HCT116 (cell line): Measurements from ENCODE around the gene TUBGCP5. TPM values are rescaled to one million over a fixed set of nuclear protein-coding genes. Genes with fewer than 3 reads are reported as not detected.

Experiments used
- ATAC-seq: fragments of 200-7000 bp; cut with Tn5 transposase; 2 replicates; pipeline ENCODE4 v1.9.1; 2020; ENCODE audit warnings: mild to moderate bottlenecking, moderate library complexity
- Bru-seq: library from RNA; stranded (reverse); fragments of 400-500 nt; gene quantifications from one replicate; lab custom pipeline; 2021; lab: Mats Ljungman, UMichigan
- BruChase-seq, 2 experiments: library from RNA; stranded (reverse); fragments of 400-500 nt; gene quantifications; one replicate each; lab custom pipeline; 2021; lab: Mats Ljungman, UMichigan
- BruUV-seq: library from RNA; stranded (reverse); fragments of 400-500 nt; replicated peaks from 2 replicates; lab custom pipeline; 2021; lab: Mats Ljungman, UMichigan
- CTCF ChIA-PET: fragments of 300-600 bp; sonication (Branson Sonifier 250); formaldehyde crosslinking; loops from one replicate; lab custom pipeline; 2021; ENCODE audit warnings: antibody characterized with exemption; lab: Charles Lee
- POLR2A ChIA-PET: fragments of 300-600, 350-600 bp; sonication (Branson Sonifier 250); formaldehyde crosslinking; loops from one replicate; lab custom pipeline; 2021; ENCODE audit warnings: antibody characterized with exemption; lab: Charles Lee
- RAD21 ChIA-PET, 2 experiments: fragments of 300-600 bp; sonication (Branson Sonifier 250); formaldehyde crosslinking; loops; one replicate each; lab custom pipeline; 2023; ENCODE audit warnings: low total read pairs in 2 of 2; ENCODE audit not compliant: uncharacterized antibody in 2 of 2, unreplicated experiment in 2 of 2, low non-redundant PET in 1 of 2; lab: Charles Lee
- DNase-seq: peaks from one replicate; pipeline ENCODE4 v3.0.0-alpha.2; 2010; ENCODE audit warnings: low read depth, low spot score
- H2AFZ ChIP-seq: fragments of 200-600 bp; shearing (Covaris generic), sonication (generic); 2 replicates; pipeline ENCODE4 v1.6.1; 2017; ENCODE audit warnings: low read depth, mixed run types, mixed read lengths, antibody characterized with exemption, low read length; ENCODE audit not compliant: poor library complexity, severe bottlenecking
- H3K27ac ChIP-seq: 2 replicates; pipeline ENCODE4 v1.5.1; 2012; ENCODE audit warnings: low read depth, low read length
- H3K27me3 ChIP-seq: fragments of 200-600 bp; sonication (generic); 2 replicates; pipeline ENCODE4 v1.6.1; 2016; ENCODE audit warnings: mixed run types, low read length, mixed read lengths; ENCODE audit not compliant: insufficient read depth
- H3K36me3 ChIP-seq, 2 experiments: fragments of 200-500 bp in 1 of 2; fragments of 200-600 bp in 1 of 2; sonication (Bioruptor generic) in 1 of 2; sonication (generic) in 1 of 2; 2 replicates each; pipeline versions ENCODE4 v1.5.1 to v1.6.1; 2014 to 2016; ENCODE audit warnings: low read length in 2 of 2, inconsistent platforms in 1 of 2, mixed read lengths in 1 of 2, mixed run types in 1 of 2; ENCODE audit not compliant: insufficient read depth in 2 of 2, control insufficient read depth in 1 of 2
- H3K4me1 ChIP-seq, 2 experiments: fragments of 200-600 bp in 1 of 2; sonication (generic) in 1 of 2; 2 replicates each; pipeline versions ENCODE4 v1.5.1 to v1.6.1; 2012 to 2017; ENCODE audit warnings: low read length in 2 of 2, inconsistent platforms in 1 of 2, mild to moderate bottlenecking in 1 of 2, mixed read lengths in 1 of 2, mixed run types in 1 of 2, moderate library complexity in 1 of 2; ENCODE audit not compliant: insufficient read depth in 2 of 2, control insufficient read depth in 1 of 2
- H3K4me2 ChIP-seq: fragments of 200-600 bp; sonication (generic); 2 replicates; pipeline ENCODE4 v1.6.1; 2017; ENCODE audit warnings: mixed run types, low read length, mixed read lengths
- H3K4me3 ChIP-seq, 2 experiments: fragments of 200-600 bp in 1 of 2; sonication (generic) in 1 of 2; replicated peaks in 1 of 2; 2 replicates each; pipeline ENCODE4 v1.5.1; 2011 to 2016; ENCODE audit warnings: low read length in 2 of 2, control low read depth in 1 of 2, low read depth in 1 of 2, mild to moderate bottlenecking in 1 of 2, mixed read lengths in 1 of 2, mixed run types in 1 of 2
- H3K79me2 ChIP-seq: fragments of 200-600 bp; sonication (generic); 2 replicates; pipeline ENCODE4 v1.6.1; 2017; ENCODE audit warnings: mild to moderate bottlenecking, mixed run types, low read length, moderate library complexity, mixed read lengths; ENCODE audit not compliant: insufficient read depth
- H3K9ac ChIP-seq: fragments of 200-600 bp; sonication (generic); 2 replicates; pipeline ENCODE4 v1.6.1; 2016; ENCODE audit warnings: low read length, mixed read lengths
- H3K9me2 ChIP-seq: fragments of 200-600 bp; sonication (generic), shearing (Covaris generic); 2 replicates; pipeline ENCODE4 v1.6.1; 2017; ENCODE audit warnings: mixed run types, mild to moderate bottlenecking, moderate library complexity; ENCODE audit not compliant: insufficient read depth
- H3K9me3 ChIP-seq, 2 experiments: fragments of 200-500 bp in 1 of 2; fragments of 200-600 bp in 1 of 2; sonication (Bioruptor generic) in 1 of 2; sonication (generic) in 1 of 2; 2 replicates each; pipeline ENCODE4 v1.6.1; 2014 to 2017; ENCODE audit warnings: low read length in 2 of 2, mixed read lengths in 2 of 2, inconsistent platforms in 1 of 2, low read depth in 1 of 2, mild to moderate bottlenecking in 1 of 2, mixed run types in 1 of 2, moderate library complexity in 1 of 2; ENCODE audit not compliant: control insufficient read depth in 1 of 2, insufficient read depth in 1 of 2
- H4K20me1 ChIP-seq: fragments of 200-600 bp; sonication (generic), shearing (Covaris generic); 2 replicates; pipeline ENCODE4 v1.6.1; 2017; ENCODE audit warnings: mixed run types, mild to moderate bottlenecking, moderate library complexity; ENCODE audit not compliant: insufficient read depth
- ATF3 ChIP-seq: IDR thresholded peaks from 2 replicates; pipeline ENCODE4 v1.6.1; 2012
- CEBPB ChIP-seq: IDR thresholded peaks from 2 replicates; pipeline ENCODE4 v1.6.1; 2012; ENCODE audit warnings: low read depth
- EGR1 ChIP-seq: IDR thresholded peaks from 2 replicates; pipeline ENCODE4 v1.6.1; 2012; ENCODE audit warnings: low read depth
- ELF1 ChIP-seq: IDR thresholded peaks from 2 replicates; pipeline ENCODE4 v1.6.1; 2012; ENCODE audit warnings: low read depth, borderline replicate concordance
- EZH2 ChIP-seq: fragments of 200-600 bp; sonication (generic); IDR thresholded peaks from 2 replicates; pipeline ENCODE4 v1.6.1; 2017; ENCODE audit warnings: antibody characterized with exemption, mixed run types
- EZH2phosphoT487 ChIP-seq: fragments of 200-600 bp; IDR thresholded peaks from 2 replicates; pipeline ENCODE4 v1.6.1; 2018; ENCODE audit warnings: antibody characterized with exemption, borderline replicate concordance
- FOSL1 ChIP-seq: IDR thresholded peaks from 2 replicates; pipeline ENCODE4 v1.6.1; 2012; ENCODE audit warnings: low read depth
- JUND ChIP-seq: IDR thresholded peaks from 2 replicates; pipeline ENCODE4 v1.6.1; 2012
- POLR2A ChIP-seq: IDR thresholded peaks from 2 replicates; pipeline ENCODE4 v1.7.0; 2011; ENCODE audit warnings: borderline replicate concordance; ENCODE audit not compliant: insufficient read depth, insufficient read length; ENCODE audit errors: extremely low read depth
- POLR2AphosphoS5 ChIP-seq: IDR thresholded peaks from 2 replicates; pipeline ENCODE4 v1.6.1; 2011; ENCODE audit warnings: mild to moderate bottlenecking, low read depth, low read length, moderate library complexity
- SIN3A ChIP-seq: IDR thresholded peaks from 2 replicates; pipeline ENCODE4 v1.6.1; 2012; ENCODE audit warnings: low read depth
- SP1 ChIP-seq: IDR thresholded peaks from 2 replicates; pipeline ENCODE4 v1.6.1; 2012; ENCODE audit warnings: low read depth
- SRF ChIP-seq: IDR thresholded peaks from 2 replicates; pipeline ENCODE4 v1.6.1; 2012; ENCODE audit warnings: low read depth
- TCF7L2 ChIP-seq: IDR thresholded peaks from 2 replicates; pipeline ENCODE4 v1.7.0; 2011; ENCODE audit warnings: borderline replicate concordance, inconsistent platforms; ENCODE audit not compliant: insufficient read depth, insufficient read length; ENCODE audit errors: extremely low read depth
- ZBTB33 ChIP-seq: IDR thresholded peaks from 2 replicates; pipeline ENCODE4 v1.6.1; 2011; ENCODE audit warnings: mild to moderate bottlenecking, low read length, moderate library complexity; ENCODE audit not compliant: insufficient replicate concordance; ENCODE audit errors: extremely low read depth
- ZNF274 ChIP-seq: fragments of 200-500 bp; sonication (Bioruptor generic); IDR thresholded peaks from 2 replicates; pipeline ENCODE4 v1.6.1; 2014; ENCODE audit warnings: mild to moderate bottlenecking, low read depth, low read length, inconsistent platforms
- intact Hi-C: fragments of 100-400 bp; cut with micrococcal nuclease; formaldehyde crosslinking; loops from 2 replicates; pipeline ENCODE4 v1.10.0; 2022
- long read RNA-seq: library from polyadenylated mRNA; unstranded; transcript quantifications from one replicate; pipeline ENCODE4 v2.0.0, GENCODE V29; 2021; ENCODE audit not compliant: unreplicated experiment
- polyA plus RNA-seq: library from polyadenylated mRNA; unstranded; fragments of >200 nt; gene quantifications from 2 replicates; pipeline ENCODE4 v1.2.1, GENCODE V29; 2012; ENCODE audit warnings: missing spikeins
- total RNA-seq: library from RNA; stranded (reverse); gene quantifications from one replicate; pipeline ENCODE4 v1.2.1, GENCODE V29; 2021; ENCODE audit not compliant: unreplicated experiment
- TF ChIP-seq, protein P1 (sequence below), 3 experiments: fragments of 200-600 bp in 1 of 3; sonication (generic) in 1 of 3; IDR thresholded peaks in 2 of 3; conservative IDR thresholded peaks in 1 of 3; 2 replicates each; pipeline ENCODE4 v1.5.1; 2012 to 2017; ENCODE audit warnings: low read depth in 2 of 3, low read length in 2 of 3, antibody characterized with exemption in 1 of 3, borderline replicate concordance in 1 of 3, control low read depth in 1 of 3, mild to moderate bottlenecking in 1 of 3, mixed read lengths in 1 of 3, mixed run types in 1 of 3, moderate library complexity in 1 of 3; ENCODE audit not compliant: insufficient read depth in 1 of 3
- TF ChIP-seq, protein P2 (sequence below): IDR thresholded peaks from 2 replicates; pipeline ENCODE4 v1.6.1; 2012

Gene TUBGCP5
- total RNA-seq: 17.9 TPM
- polyA plus RNA-seq: 8.3 and 12.8 TPM in 2 replicates
- percentile 76 among the genes with signal in this experiment for Bru-seq, nascent RNA
- percentile 70 among the genes with signal in this experiment for BruChase-seq, experiment 1, labeled RNA remaining after a 6-hour chase
- percentile 71 among the genes with signal in this experiment for BruChase-seq, experiment 2, labeled RNA remaining after a 2-hour chase
- long read RNA-seq, transcript TUBGCP5-205 (23 exons, 3,849 nt): major isoform, 9 of 38 reads
- long read RNA-seq, partial matches to known transcripts: 21 of 38 reads
- long read RNA-seq, other reads (novel, unspliced or antisense): 8 of 38 reads

DNA sequence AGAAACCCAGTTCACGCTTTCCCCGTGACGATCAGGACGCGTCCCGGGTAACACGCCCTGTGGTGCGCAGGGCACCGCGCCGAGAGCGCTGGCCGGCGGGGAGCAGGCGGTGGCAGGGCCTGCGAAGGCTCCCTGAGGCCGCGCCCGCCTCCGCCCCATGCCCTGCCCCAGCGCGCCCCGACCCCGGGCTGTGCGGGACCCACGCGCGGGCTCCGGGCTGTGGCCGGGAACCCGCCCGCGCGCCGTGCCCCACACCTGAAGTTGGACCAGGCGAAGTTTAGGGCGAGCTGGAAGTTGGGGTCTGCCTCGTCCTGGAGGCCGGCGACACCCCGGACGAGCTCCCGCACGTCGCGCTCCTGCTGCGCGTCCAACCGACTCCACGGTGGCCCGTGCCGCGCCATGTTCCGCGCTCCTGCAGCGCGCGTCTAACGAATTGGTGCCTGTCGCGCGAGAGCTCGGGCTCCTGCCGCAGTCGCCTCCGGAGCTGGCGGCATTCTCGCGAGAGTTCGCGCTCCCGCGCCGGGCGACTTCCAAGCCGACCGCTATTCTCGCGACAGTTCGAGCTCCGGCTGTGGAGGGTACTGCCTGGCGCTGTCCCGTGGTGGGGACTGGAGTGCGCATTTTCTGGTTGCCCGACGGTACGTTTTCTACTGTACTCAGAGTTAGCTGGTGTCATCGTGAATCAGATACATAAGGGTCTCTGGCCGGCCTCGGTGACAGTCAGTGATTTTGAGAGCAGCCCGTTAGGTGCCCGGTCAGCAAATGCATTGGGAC lies at the start of gene TUBGCP5:
Gene TUBGCP5, minus strand, starts transcription at position 427 of the 774 bp plus-strand sequence. Its CDS starts 26 bp downstream, at position 401.
- ATAC-seq: peak; percentile 96
- no TSS peak for BruUV-seq
- TF ChIP-seq SIN3A (peak; percentile 69), EZH2phosphoT487 (no peak), FOSL1 (no peak), SP1 (no peak; the same call in 1 of the 2 replicates), POLR2AphosphoS5 (peak; percentile 89), CEBPB (no peak), POLR2A (peak; percentile 96), ZBTB33 (peak; percentile 100), ZNF274 (no peak), ATF3 (no peak), SRF (no peak), TCF7L2 (peak; percentile 96), ELF1 (no peak), EZH2 (no peak), JUND (no peak), EGR1 (no peak)
- TF ChIP-seq, protein P1, sequence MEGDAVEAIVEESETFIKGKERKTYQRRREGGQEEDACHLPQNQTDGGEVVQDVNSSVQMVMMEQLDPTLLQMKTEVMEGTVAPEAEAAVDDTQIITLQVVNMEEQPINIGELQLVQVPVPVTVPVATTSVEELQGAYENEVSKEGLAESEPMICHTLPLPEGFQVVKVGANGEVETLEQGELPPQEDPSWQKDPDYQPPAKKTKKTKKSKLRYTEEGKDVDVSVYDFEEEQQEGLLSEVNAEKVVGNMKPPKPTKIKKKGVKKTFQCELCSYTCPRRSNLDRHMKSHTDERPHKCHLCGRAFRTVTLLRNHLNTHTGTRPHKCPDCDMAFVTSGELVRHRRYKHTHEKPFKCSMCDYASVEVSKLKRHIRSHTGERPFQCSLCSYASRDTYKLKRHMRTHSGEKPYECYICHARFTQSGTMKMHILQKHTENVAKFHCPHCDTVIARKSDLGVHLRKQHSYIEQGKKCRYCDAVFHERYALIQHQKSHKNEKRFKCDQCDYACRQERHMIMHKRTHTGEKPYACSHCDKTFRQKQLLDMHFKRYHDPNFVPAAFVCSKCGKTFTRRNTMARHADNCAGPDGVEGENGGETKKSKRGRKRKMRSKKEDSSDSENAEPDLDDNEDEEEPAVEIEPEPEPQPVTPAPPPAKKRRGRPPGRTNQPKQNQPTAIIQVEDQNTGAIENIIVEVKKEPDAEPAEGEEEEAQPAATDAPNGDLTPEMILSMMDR (IDR thresholded peaks at IDR 0.05 in 2 of 3, conservative IDR thresholded peaks at IDR 0.05 in 1 of 3; ENCODE audit: borderline replicate concordance in 1 of 3, insufficient read depth in 1 of 3, low read depth in 2 of 3, low read length in 2 of 3): peak in 2 of 3 experiments; percentile 27 to 31; a peak in 1 of 6 replicates
- TF ChIP-seq, protein P2, sequence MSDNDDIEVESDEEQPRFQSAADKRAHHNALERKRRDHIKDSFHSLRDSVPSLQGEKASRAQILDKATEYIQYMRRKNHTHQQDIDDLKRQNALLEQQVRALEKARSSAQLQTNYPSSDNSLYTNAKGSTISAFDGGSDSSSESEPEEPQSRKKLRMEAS: peak; percentile 80

More for the DNA sequence above, at the start of gene TUBGCP5:
- Histone ChIP-seq H3K9ac (peak within 1 kb of the TSS; percentile 75), H3K36me3 (peaks cover 5 to 8% of the 10 kb centered on the region in 2 experiments; a peak in 2 of 4 replicates), H4K20me1 (no peaks in the 10 kb centered on the region), H3K79me2 (peaks cover 21% of the 10 kb centered on the region), H3K27ac (peak within 1 kb of the TSS; percentile 89), H3K9me3 (no peaks in the 10 kb centered on the region), H3K4me3 (peak within 1 kb of the TSS; percentile 84 to 92), H3K9me2 (no peaks in the 10 kb centered on the region), H2AFZ (peak within 1 kb of the TSS; percentile 0), H3K27me3 (no peaks in the 10 kb centered on the region), H3K4me1 (peaks cover 4 to 18% of the 10 kb centered on the region in 2 experiments), H3K4me2 (peak within 1 kb of the TSS; percentile 100)
- ChIA-PET CTCF (interaction anchor here (1.1 to 2.2 kb wide), 4 partner anchors 9 to 36 kb away, joined by 3 to 6 read pairs (median 6); no protein-coding TSS in a partner anchor), RAD21 (no interaction called here), POLR2A (interaction anchor here (0.8 to 1.5 kb wide), 7 partner anchors 9 to 52 kb away, joined by 3 to 5 read pairs (median 3); no protein-coding TSS in a partner anchor)
- DNase-seq: peak; percentile 96
- intact Hi-C loops: loop anchor here (2.0 to 5.0 kb wide), 2 partner anchors 41 to 428 kb away; no protein-coding TSS in a partner anchor
